NOMO-1 treated with DMSO at 0.1 percent for 48 hours (cell line): ENCODE measurements around the gene AEBP2.
"Not testable (repeated sequence)": the region's sequence is repeated elsewhere in the genome, so short reads cannot be mapped to it uniquely, and the experiment has no call there.

Source experiments
- DNase-seq: peaks from one replicate; lab custom pipeline; 2025; ENCODE audit not compliant: unreplicated experiment; lab: John Stamatoyannopoulos, UW

Gene AEBP2

GRCh38 chr12:19439059-19440018 lies at the start of gene AEBP2:
AEBP2 (plus strand) TSS chr12:19439492; CDS start chr12:19439700, 208 bp downstream.
- DNase-seq = peak; percentile 93

GRCh38 chr12:19390051-19390598 lies 49.2 kb upstream of the AEBP2 start:
- DNase-seq = no peak

- DNase-seq = not testable (repeated sequence)
Measured at GRCh38 chr12:19392644-19393043, 46.6 kb upstream of the AEBP2 start.

- no peak for DNase-seq
Measured at GRCh38 chr12:19394385-19394784, 44.9 kb upstream of the AEBP2 start.

GRCh38 chr12:19397534-19397933 lies 41.8 kb upstream of the AEBP2 start:
- DNase-seq = no peak

GRCh38 chr12:19398376-19399363 lies 40.6 kb upstream of the AEBP2 start:
- no peak for DNase-seq

GRCh38 chr12:19400649-19401285 lies 38.5 kb upstream of the AEBP2 start:
- not testable (repeated sequence) for DNase-seq

GRCh38 chr12:19402211-19402610 lies 37.1 kb upstream of the AEBP2 start:
- DNase-seq = no peak

- DNase-seq = no peak
Measured at GRCh38 chr12:19402743-19403431, 36.4 kb upstream of the AEBP2 start.

- no peak for DNase-seq
Measured at GRCh38 chr12:19404242-19404880, 34.9 kb upstream of the AEBP2 start.

- no peak for DNase-seq
Measured at GRCh38 chr12:19409376-19409775, 29.9 kb upstream of the AEBP2 start.

- no peak for DNase-seq
Measured at GRCh38 chr12:19410211-19410610, 29.1 kb upstream of the AEBP2 start.

GRCh38 chr12:19410629-19411185 lies 28.6 kb upstream of the AEBP2 start:
- no peak for DNase-seq

GRCh38 chr12:19411234-19412204 lies 27.8 kb upstream of the AEBP2 start:
- DNase-seq = no peak

GRCh38 chr12:19412844-19413243 lies 26.4 kb upstream of the AEBP2 start:
- no peak for DNase-seq

GRCh38 chr12:19413582-19413981 lies 25.7 kb upstream of the AEBP2 start:
- DNase-seq = not testable (repeated sequence)

- DNase-seq = no peak
Measured at GRCh38 chr12:19415563-19415962, 23.7 kb upstream of the AEBP2 start.

GRCh38 chr12:19419086-19419485 lies 20.2 kb upstream of the AEBP2 start:
- no peak for DNase-seq
